ENCODE data around the gene MMP28.

The MMP28 gene

DNA sequence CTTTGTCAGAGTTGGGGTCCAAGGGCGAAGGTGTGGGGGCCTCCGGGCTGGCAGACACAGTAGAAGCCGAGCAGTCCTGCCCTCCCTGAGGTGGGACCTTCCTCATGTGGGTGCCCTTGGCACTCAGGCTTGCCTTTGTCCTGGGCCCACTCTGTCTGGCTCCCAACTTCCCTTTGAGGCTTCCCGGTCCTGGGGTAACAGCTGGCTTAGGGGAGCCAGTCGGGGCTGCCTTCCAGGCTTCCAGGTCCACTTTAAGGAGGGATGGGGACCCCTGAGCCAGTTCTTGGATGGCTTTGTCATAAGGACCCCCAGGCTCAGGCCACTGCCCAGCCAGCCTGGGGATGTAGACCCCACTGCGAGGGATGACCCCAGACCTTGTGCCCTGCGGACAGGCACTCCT lies 50.2 kb downstream of the MMP28 start:
- no peak for DNase-seq
- peaks cover 38% of the 10 kb centered on the region for H3K27me3 ChIP-seq (replicated peaks; ENCODE audit: control insufficient read depth, insufficient read depth, low read length, poor library complexity, severe bottlenecking)
- peaks cover 4% of the 10 kb centered on the region for H3K4me1 ChIP-seq (ENCODE audit: control insufficient read depth, insufficient read depth, low read length, poor library complexity, severe bottlenecking)
- no peak overlapping the region for H3K4me3 ChIP-seq (ENCODE audit: insufficient read depth, low read depth, low read length, poor library complexity, severe bottlenecking)
- no peaks in the 10 kb centered on the region for H3K36me3 ChIP-seq (ENCODE audit: control insufficient read depth, insufficient read depth, low read length)
- H3K9me3 ChIP-seq (ENCODE audit: control insufficient read depth, low read length): no peaks in the 10 kb centered on the region
- H3K27ac ChIP-seq (ENCODE audit: insufficient read depth, low read length, poor library complexity, severe bottlenecking): no peak overlapping the region

DNA sequence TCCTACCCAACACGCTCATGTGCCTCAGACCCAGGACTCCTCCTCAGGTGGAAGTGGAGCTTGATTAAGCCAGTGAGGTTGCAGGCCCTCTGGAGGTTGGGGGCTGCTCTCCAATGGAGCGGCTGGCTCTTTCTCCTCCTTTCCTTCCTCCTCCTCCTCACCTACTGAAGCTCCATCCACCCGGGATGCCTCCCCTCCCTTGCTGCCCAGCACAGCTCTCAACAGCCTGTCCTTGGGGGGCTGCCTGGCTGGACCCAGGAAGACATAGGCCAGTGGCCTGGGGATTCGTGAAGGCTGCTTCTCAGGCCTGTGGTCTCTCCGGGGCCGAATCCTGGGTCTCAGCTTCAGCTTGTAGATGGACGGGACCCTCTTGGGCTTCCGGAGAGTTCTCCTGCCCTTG lies 50.6 kb downstream of the MMP28 start:
- Histone ChIP-seq H3K4me1 (ENCODE audit: control insufficient read depth, insufficient read depth, low read length, poor library complexity, severe bottlenecking) (peaks cover 4% of the 10 kb centered on the region), H3K9me3 (ENCODE audit: control insufficient read depth, low read length) (no peaks in the 10 kb centered on the region), H3K27ac (ENCODE audit: insufficient read depth, low read length, poor library complexity, severe bottlenecking) (no peak overlapping the region), H3K4me3 (ENCODE audit: insufficient read depth, low read depth, low read length, poor library complexity, severe bottlenecking) (no peak overlapping the region), H3K27me3 (replicated peaks; ENCODE audit: control insufficient read depth, insufficient read depth, low read length, poor library complexity, severe bottlenecking) (peaks cover 34% of the 10 kb centered on the region), H3K36me3 (ENCODE audit: control insufficient read depth, insufficient read depth, low read length) (no peaks in the 10 kb centered on the region)
- DNase-seq: no peak

DNA sequence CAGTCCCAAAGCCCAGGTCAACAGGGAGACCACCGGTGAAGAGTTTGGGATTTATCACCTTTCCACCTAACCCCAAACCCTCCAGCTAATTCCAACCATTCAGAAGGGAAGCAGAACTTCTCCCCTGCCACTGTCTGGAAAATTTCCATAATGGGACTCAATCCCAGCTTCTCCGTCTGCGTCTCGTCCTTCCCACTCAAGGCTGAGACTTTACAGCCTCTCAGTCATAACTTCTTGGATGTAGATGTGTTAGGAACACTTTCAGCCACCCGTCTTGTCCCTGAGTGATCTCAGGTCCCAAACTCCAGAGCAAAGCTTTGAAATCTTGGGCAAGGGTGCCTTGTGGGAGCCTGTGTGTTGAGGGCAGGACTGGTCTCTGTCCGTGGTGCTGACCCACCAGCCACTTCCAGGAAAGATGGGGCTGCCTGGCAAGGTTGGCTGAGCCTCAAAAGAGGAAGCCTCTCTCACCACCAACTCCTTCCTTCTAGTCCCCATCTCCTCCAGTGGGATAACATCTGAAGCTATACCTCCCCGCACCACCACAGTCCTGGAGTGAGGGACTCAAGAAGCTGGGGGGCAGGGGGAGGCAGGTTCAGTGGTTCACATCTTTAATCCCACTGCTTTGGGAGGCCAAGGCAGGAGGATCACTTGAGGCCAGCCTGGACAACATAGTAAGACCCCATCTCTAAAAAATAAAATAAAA lies 51.7 kb downstream of the MMP28 start:
- H3K27me3 ChIP-seq (replicated peaks; ENCODE audit: control insufficient read depth, insufficient read depth, low read length, poor library complexity, severe bottlenecking): peaks cover 24% of the 10 kb centered on the region
- no peaks in the 10 kb centered on the region for H3K9me3 ChIP-seq (ENCODE audit: control insufficient read depth, low read length)
- no peaks in the 10 kb centered on the region for H3K36me3 ChIP-seq (ENCODE audit: control insufficient read depth, insufficient read depth, low read length)
- DNase-seq: no peak
- peaks cover 4% of the 10 kb centered on the region for H3K4me1 ChIP-seq (ENCODE audit: control insufficient read depth, insufficient read depth, low read length, poor library complexity, severe bottlenecking)
- no peak overlapping the region for H3K4me3 ChIP-seq (ENCODE audit: insufficient read depth, low read depth, low read length, poor library complexity, severe bottlenecking)
- no peak overlapping the region for H3K27ac ChIP-seq (ENCODE audit: insufficient read depth, low read length, poor library complexity, severe bottlenecking)

DNA sequence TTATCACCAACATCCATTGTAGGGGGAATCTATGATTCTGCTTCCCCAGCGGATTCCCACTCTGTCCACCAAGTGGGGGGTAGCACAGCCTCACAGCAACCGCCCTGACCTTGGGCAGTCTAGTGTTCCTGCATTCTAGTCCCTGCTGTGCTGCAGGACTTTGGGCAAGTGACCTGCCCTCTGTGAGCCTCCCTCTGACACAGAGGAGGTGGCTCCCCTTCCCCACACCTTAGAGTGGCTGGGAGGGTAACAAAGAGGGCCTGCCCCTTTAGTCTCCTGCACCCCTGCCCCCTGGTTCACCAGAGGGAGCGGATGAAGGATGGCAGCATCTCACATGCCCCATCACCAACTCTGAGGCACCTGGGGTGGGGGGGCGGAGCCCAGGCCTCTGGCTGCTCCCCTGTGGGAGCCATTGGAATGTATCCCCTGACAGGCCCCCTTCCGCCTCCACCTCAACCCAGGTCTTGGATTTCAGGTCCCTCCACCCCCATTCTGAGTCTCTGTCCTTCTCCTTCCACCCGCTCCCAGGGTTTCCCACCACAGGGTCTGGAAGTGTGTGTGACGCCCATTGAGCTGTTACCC lies 52.5 kb downstream of the MMP28 start:
- peaks cover 4% of the 10 kb centered on the region for H3K4me1 ChIP-seq (ENCODE audit: control insufficient read depth, insufficient read depth, low read length, poor library complexity, severe bottlenecking)
- DNase-seq: no peak
- H3K27me3 ChIP-seq (replicated peaks; ENCODE audit: control insufficient read depth, insufficient read depth, low read length, poor library complexity, severe bottlenecking): peaks cover 17% of the 10 kb centered on the region

DNA sequence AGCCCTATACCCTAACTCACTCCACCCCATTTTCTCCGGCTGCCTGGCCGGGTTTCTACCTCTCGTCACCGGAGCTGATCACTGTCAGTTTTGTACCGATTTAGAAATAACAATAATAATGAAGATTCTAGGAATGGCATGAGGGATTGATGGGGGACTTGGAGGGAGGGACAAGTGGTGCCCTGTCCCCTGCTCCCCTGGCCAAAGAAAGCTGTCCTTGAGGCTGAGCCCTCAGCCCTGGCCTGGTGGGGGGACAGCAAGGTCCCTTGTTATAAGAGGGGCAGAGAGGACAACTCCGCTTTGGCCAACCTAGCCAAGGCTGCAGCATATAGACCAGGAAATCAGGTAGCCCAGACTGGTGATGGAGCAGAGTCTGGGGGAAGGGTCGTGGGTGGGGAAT lies 52.9 kb downstream of the MMP28 start:
- Histone ChIP-seq H3K36me3 (ENCODE audit: control insufficient read depth, insufficient read depth, low read length) (no peaks in the 10 kb centered on the region), H3K27ac (ENCODE audit: insufficient read depth, low read length, poor library complexity, severe bottlenecking) (no peak overlapping the region), H3K4me1 (ENCODE audit: control insufficient read depth, insufficient read depth, low read length, poor library complexity, severe bottlenecking) (peaks cover 4% of the 10 kb centered on the region), H3K9me3 (ENCODE audit: control insufficient read depth, low read length) (no peaks in the 10 kb centered on the region), H3K4me3 (ENCODE audit: insufficient read depth, low read depth, low read length, poor library complexity, severe bottlenecking) (no peak overlapping the region), H3K27me3 (replicated peaks; ENCODE audit: control insufficient read depth, insufficient read depth, low read length, poor library complexity, severe bottlenecking) (peaks cover 15% of the 10 kb centered on the region)
- DNase-seq: no peak

More for the DNA sequence above, 52.5 kb downstream of the MMP28 start:
- H3K9me3 ChIP-seq (ENCODE audit: control insufficient read depth, low read length): no peaks in the 10 kb centered on the region
- no peak overlapping the region for H3K4me3 ChIP-seq (ENCODE audit: insufficient read depth, low read depth, low read length, poor library complexity, severe bottlenecking)
- H3K36me3 ChIP-seq (ENCODE audit: control insufficient read depth, insufficient read depth, low read length): no peaks in the 10 kb centered on the region
- H3K27ac ChIP-seq (ENCODE audit: insufficient read depth, low read length, poor library complexity, severe bottlenecking): no peak overlapping the region

DNA sequence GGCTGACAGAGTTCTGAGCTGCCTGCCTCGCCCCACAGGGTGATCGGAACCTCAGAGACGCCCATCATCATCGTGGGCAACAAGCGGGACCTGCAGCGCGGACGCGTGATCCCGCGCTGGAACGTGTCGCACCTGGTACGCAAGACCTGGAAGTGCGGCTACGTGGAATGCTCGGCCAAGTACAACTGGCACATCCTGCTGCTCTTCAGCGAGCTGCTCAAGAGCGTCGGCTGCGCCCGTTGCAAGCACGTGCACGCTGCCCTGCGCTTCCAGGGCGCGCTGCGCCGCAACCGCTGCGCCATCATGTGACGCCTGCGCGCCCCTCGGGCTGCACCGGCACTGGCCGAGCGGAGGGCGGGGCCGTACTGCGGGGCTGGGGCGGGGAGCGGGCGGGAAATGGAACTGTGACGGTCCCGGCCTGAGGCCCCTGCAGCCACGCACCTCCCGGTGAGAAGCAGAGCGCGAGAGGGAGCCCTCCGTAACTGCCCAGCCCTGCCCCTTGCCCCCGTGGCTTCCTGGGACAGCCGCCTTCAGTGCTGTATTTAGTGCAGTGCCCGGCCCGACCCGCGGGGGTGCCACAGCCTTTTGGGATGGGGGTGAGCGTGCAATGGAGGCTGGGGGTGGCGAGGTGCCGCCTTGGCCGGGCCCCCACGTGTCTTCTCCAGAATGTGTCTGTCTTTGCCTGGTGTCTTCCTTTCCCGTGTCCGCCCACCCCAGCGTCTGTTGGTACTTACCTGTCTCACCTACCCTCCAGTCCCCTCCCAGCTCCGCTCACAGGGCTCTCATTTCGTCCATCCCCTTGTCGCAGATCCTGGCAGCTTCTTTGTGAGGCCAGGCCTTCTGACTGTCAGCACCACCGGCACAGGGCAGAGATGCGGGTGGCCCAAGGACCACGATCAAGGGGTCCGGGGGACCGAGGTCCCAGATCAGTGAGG lies 54.2 kb downstream of the MMP28 start:
- H3K27ac ChIP-seq (ENCODE audit: insufficient read depth, low read length, poor library complexity, severe bottlenecking): no peak overlapping the region
- no peaks in the 10 kb centered on the region for H3K9me3 ChIP-seq (ENCODE audit: control insufficient read depth, low read length)
- DNase-seq: no peak
- peaks cover 4% of the 10 kb centered on the region for H3K4me1 ChIP-seq (ENCODE audit: control insufficient read depth, insufficient read depth, low read length, poor library complexity, severe bottlenecking)
- peaks cover 15% of the 10 kb centered on the region for H3K27me3 ChIP-seq (replicated peaks; ENCODE audit: control insufficient read depth, insufficient read depth, low read length, poor library complexity, severe bottlenecking)
- peak overlapping the region; percentile 25 for H3K4me3 ChIP-seq (ENCODE audit: insufficient read depth, low read depth, low read length, poor library complexity, severe bottlenecking)
- no peaks in the 10 kb centered on the region for H3K36me3 ChIP-seq (ENCODE audit: control insufficient read depth, insufficient read depth, low read length)

DNA sequence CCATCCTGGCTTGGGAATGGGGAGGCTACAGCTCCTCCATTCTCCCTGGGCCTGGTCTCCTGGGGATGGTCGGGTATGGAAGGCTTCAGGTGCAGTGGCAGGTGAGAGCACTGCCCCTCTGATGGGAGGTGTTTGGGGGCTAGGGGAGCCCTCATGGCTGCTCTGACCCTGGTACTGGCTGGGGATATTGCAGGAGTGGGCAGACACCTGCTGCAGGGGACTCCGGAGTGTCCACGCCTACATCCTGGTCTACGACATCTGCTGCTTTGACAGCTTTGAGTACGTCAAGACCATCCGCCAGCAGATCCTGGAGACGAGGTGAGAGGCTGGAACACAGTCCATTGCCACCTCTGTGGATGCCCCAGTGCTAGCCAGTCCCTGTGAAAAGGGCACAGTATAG lies 55.2 kb downstream of the MMP28 start:
- H3K4me1 ChIP-seq (ENCODE audit: control insufficient read depth, insufficient read depth, low read length, poor library complexity, severe bottlenecking): peaks cover 4% of the 10 kb centered on the region
- no peak overlapping the region for H3K4me3 ChIP-seq (ENCODE audit: insufficient read depth, low read depth, low read length, poor library complexity, severe bottlenecking)
- peaks cover 15% of the 10 kb centered on the region for H3K27me3 ChIP-seq (replicated peaks; ENCODE audit: control insufficient read depth, insufficient read depth, low read length, poor library complexity, severe bottlenecking)
- no peaks in the 10 kb centered on the region for H3K36me3 ChIP-seq (ENCODE audit: control insufficient read depth, insufficient read depth, low read length)
- no peak for DNase-seq
- H3K27ac ChIP-seq (ENCODE audit: insufficient read depth, low read length, poor library complexity, severe bottlenecking): no peak overlapping the region
- H3K9me3 ChIP-seq (ENCODE audit: control insufficient read depth, low read length): no peaks in the 10 kb centered on the region

DNA sequence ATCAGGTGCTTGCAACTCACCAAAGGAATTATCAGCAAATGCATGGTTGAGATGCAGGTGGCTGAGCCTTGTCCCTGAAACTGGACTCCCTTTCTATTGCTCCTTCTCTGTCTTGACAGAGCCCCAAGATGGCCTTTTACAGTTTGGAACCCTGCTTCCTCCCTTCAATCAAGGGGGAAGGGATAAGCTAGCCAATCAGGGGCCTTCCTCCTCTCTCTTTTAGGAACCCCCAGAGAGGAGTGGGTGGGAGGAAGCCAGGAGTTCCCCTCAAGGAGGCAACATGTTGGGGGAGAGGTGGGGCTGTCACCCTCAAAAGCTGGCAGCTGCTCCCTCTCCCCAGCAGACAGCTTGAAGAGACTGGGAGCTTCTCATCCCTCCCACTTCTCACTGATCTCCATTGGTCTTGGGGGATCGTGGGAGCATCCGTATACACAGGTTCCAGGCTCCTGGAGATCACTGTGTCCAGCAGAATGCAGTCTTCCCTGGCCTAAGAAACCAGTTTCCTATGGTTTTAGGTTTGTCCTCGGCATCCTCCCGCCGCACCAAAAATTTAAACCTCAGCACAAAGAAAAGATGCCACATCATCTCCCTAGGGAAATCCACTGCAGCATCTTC lies 56.8 kb downstream of the MMP28 start:
- H3K27me3 ChIP-seq (replicated peaks; ENCODE audit: control insufficient read depth, insufficient read depth, low read length, poor library complexity, severe bottlenecking): peaks cover 15% of the 10 kb centered on the region
- H3K36me3 ChIP-seq (ENCODE audit: control insufficient read depth, insufficient read depth, low read length): no peaks in the 10 kb centered on the region
- no peak overlapping the region for H3K27ac ChIP-seq (ENCODE audit: insufficient read depth, low read length, poor library complexity, severe bottlenecking)
- H3K4me3 ChIP-seq (ENCODE audit: insufficient read depth, low read depth, low read length, poor library complexity, severe bottlenecking): no peak overlapping the region
- H3K4me1 ChIP-seq (ENCODE audit: control insufficient read depth, insufficient read depth, low read length, poor library complexity, severe bottlenecking): peaks cover 4% of the 10 kb centered on the region
- DNase-seq: no peak
- H3K9me3 ChIP-seq (ENCODE audit: control insufficient read depth, low read length): no peaks in the 10 kb centered on the region

DNA sequence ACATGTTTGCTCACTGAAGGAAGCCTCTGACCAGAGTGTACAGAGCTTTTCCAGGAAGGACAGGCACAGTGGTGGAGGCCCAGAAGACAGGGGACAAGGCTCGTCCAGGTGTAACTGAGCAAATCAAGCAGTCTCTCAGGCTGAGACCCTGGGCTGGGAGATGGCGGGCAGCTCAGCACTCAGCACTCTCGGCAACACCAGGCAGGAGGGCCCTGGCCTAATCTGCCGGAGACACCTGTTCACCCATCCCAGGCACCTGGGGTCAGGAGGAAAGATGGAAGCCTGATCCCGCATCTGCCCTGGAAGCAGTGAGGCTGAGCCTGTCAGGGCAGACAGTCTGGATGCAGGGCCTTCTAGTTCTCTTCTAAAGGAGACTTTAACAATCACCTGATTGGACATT lies 59.2 kb downstream of the MMP28 start:
- H3K27me3 ChIP-seq (replicated peaks; ENCODE audit: control insufficient read depth, insufficient read depth, low read length, poor library complexity, severe bottlenecking): no peaks in the 10 kb centered on the region

More for the DNA sequence above, 59.2 kb downstream of the MMP28 start:
- H3K36me3 ChIP-seq (ENCODE audit: control insufficient read depth, insufficient read depth, low read length): no peaks in the 10 kb centered on the region
- no peaks in the 10 kb centered on the region for H3K9me3 ChIP-seq (ENCODE audit: control insufficient read depth, low read length)
- no peak for DNase-seq
- no peak overlapping the region for H3K27ac ChIP-seq (ENCODE audit: insufficient read depth, low read length, poor library complexity, severe bottlenecking)
- no peak overlapping the region for H3K4me3 ChIP-seq (ENCODE audit: insufficient read depth, low read depth, low read length, poor library complexity, severe bottlenecking)
- H3K4me1 ChIP-seq (ENCODE audit: control insufficient read depth, insufficient read depth, low read length, poor library complexity, severe bottlenecking): peaks cover 1% of the 10 kb centered on the region
